IMR-90 (cell line): Measurements from ENCODE around the gene PRR5L. TPM values are rescaled to one million over a fixed set of nuclear protein-coding genes. Genes with fewer than 3 reads are reported as not detected.
"Not testable (repeated sequence)": the region's sequence is repeated elsewhere in the genome, so short reads cannot be mapped to it uniquely, and the experiment has no call there.

Source experiments
- ATAC-seq: fragments of 200-7000 bp; cut with Tn5 transposase; 2 replicates; pipeline ENCODE4 v1.9.1; 2020; ENCODE audit warnings: low read depth, mild to moderate bottlenecking, moderate library complexity
- BruUV-seq: library from RNA; stranded (reverse); fragments of 400-500 nt; replicated peaks from 2 replicates; lab custom pipeline; 2021; lab: Mats Ljungman, UMichigan
- CTCF ChIA-PET: fragments of 300-600 bp; formaldehyde crosslinking; extraction: SDS; loops from one replicate; lab custom pipeline; 2021; ENCODE audit warnings: antibody characterized with exemption; lab: Yijun Ruan, JAX
- POLR2A ChIA-PET: fragments of 300-600 bp; sonication (Branson Sonifier 250); formaldehyde crosslinking; loops from one replicate; lab custom pipeline; 2022; ENCODE audit warnings: antibody characterized with exemption; ENCODE audit not compliant: unreplicated experiment; lab: Charles Lee
- DNase-seq: peaks from one replicate; pipeline ENCODE4 v3.0.0; 2013
- H2AFZ ChIP-seq: replicated peaks from 2 replicates; pipeline ENCODE3; 2013; ENCODE audit warnings: low read length, mild to moderate bottlenecking; ENCODE audit not compliant: poor library complexity
- H2AK5ac ChIP-seq: 2 replicates; pipeline ENCODE4 v1.6.1; 2013; ENCODE audit warnings: low read depth, low read length, inconsistent platforms
- H2AK9ac ChIP-seq: replicated peaks from 2 replicates; pipeline ENCODE3; 2013; ENCODE audit warnings: mild to moderate bottlenecking, low read depth, low read length, moderate library complexity; ENCODE audit not compliant: poor library complexity
- H2BK120ac ChIP-seq: 2 replicates; pipeline ENCODE4 v1.6.1; 2013; ENCODE audit warnings: low read depth, low read length, inconsistent platforms
- H2BK15ac ChIP-seq: 3 replicates; pipeline ENCODE4 v1.6.1; 2013; ENCODE audit warnings: low read depth, low read length, inconsistent platforms
- H2BK20ac ChIP-seq: 2 replicates; pipeline ENCODE4 v1.6.1; 2013; ENCODE audit warnings: low read depth, mild to moderate bottlenecking, inconsistent platforms, low read length, moderate library complexity
- H2BK5ac ChIP-seq: 2 replicates; pipeline ENCODE4 v1.6.1; 2013; ENCODE audit warnings: mild to moderate bottlenecking, low read depth, low read length, inconsistent platforms; ENCODE audit not compliant: poor library complexity, severe bottlenecking
- H3K14ac ChIP-seq: replicated peaks from 2 replicates; pipeline ENCODE4 v1.6.1; 2013; ENCODE audit warnings: low read depth, low read length, inconsistent platforms
- H3K18ac ChIP-seq: 2 replicates; pipeline ENCODE4 v1.6.1; 2013; ENCODE audit warnings: low read depth, low read length, control low read depth
- H3K23ac ChIP-seq: 2 replicates; pipeline ENCODE4 v1.6.1; 2013; ENCODE audit warnings: low read depth, low read length, inconsistent platforms
- H3K27ac ChIP-seq: 2 replicates; pipeline ENCODE4 v1.5.1; 2013; ENCODE audit warnings: mild to moderate bottlenecking, control low read depth, low read length; ENCODE audit not compliant: insufficient read depth
- H3K27me3 ChIP-seq: 2 replicates; pipeline ENCODE4 v1.6.1; 2013; ENCODE audit warnings: low read length; ENCODE audit not compliant: control insufficient read depth, insufficient read depth
- H3K36me3 ChIP-seq: 2 replicates; pipeline ENCODE4 v1.6.1; 2013; ENCODE audit warnings: low read length, mixed read lengths; ENCODE audit not compliant: control insufficient read depth, insufficient read depth
- H3K4ac ChIP-seq: 2 replicates; pipeline ENCODE4 v1.6.1; 2013; ENCODE audit warnings: low read depth, low read length, inconsistent platforms
- H3K4me1 ChIP-seq: 2 replicates; pipeline ENCODE4 v1.6.1; 2013; ENCODE audit warnings: low read length, mixed read lengths; ENCODE audit not compliant: control insufficient read depth, insufficient read depth
- H3K4me2 ChIP-seq: 2 replicates; pipeline ENCODE4 v1.6.1; 2013; ENCODE audit warnings: low read depth, mild to moderate bottlenecking, control low read depth, low read length, moderate library complexity
- H3K4me3 ChIP-seq: 2 replicates; pipeline ENCODE4 v1.5.1; 2013; ENCODE audit warnings: low read depth, mild to moderate bottlenecking, control low read depth, low read length, moderate library complexity; ENCODE audit not compliant: insufficient read depth
- H3K56ac ChIP-seq: 2 replicates; pipeline ENCODE4 v1.6.1; 2013; ENCODE audit warnings: low read length, inconsistent platforms; ENCODE audit not compliant: insufficient read depth; ENCODE audit errors: extremely low read depth
- H3K79me1 ChIP-seq, 2 experiments: 2 replicates each; pipeline ENCODE4 v1.6.1; 2013; ENCODE audit warnings: low read length in 2 of 2, inconsistent platforms in 1 of 2, low read depth in 1 of 2
- H3K9ac ChIP-seq: 2 replicates; pipeline ENCODE4 v1.6.1; 2013; ENCODE audit warnings: low read depth, low read length, control low read depth
- H3K9me1 ChIP-seq: 2 replicates; pipeline ENCODE4 v1.6.1; 2013; ENCODE audit warnings: low read length, inconsistent platforms; ENCODE audit not compliant: insufficient read depth
- H3K9me3 ChIP-seq: 2 replicates; pipeline ENCODE4 v1.6.1; 2013; ENCODE audit warnings: low read length; ENCODE audit not compliant: control insufficient read depth, insufficient read depth
- H4K20me1 ChIP-seq: 2 replicates; pipeline ENCODE4 v1.6.1; 2013; ENCODE audit warnings: low read length, inconsistent platforms; ENCODE audit not compliant: insufficient read depth
- H4K5ac ChIP-seq: 2 replicates; pipeline ENCODE4 v1.6.1; 2013; ENCODE audit warnings: mild to moderate bottlenecking, low read depth, low read length, control low read depth
- H4K8ac ChIP-seq, 2 experiments: 2 replicates each; pipeline ENCODE4 v1.6.1; 2013; ENCODE audit warnings: low read depth in 2 of 2, low read length in 2 of 2, control low read depth in 1 of 2, inconsistent platforms in 1 of 2
- H4K91ac ChIP-seq: 2 replicates; pipeline ENCODE4 v1.6.1; 2013; ENCODE audit warnings: low read depth, low read length, inconsistent platforms; ENCODE audit not compliant: insufficient read depth
- WGBS, 2 experiments: methylation state at CpG; one replicate each; pipeline versions ENCODE4 v1.1.5 to v1.1.7; 2013; ENCODE audit warnings: missing lambda C conversion rate in 2 of 2; ENCODE audit not compliant: insufficient read length in 1 of 2; ENCODE audit errors: extremely low coverage in 2 of 2; 5-methylcytosine and 5-hydroxymethylcytosine counted together
- dilution Hi-C: fragments of 300-500 bp; cut with HindIII; formaldehyde crosslinking; loops from one replicate; pipeline ENCODE4 v1.14.3; 2018; ENCODE audit warnings: low sequenced_read_pairs; ENCODE audit not compliant: unreplicated experiment
- in situ Hi-C: fragments of 300-500 bp; cut with MboI; formaldehyde crosslinking; loops from 3 replicates; pipeline ENCODE4 v1.14.3; 2019; ENCODE audit warnings: low sequenced_read_pairs, inconsistent platforms, mixed read lengths
- intact Hi-C: fragments of 100-400 bp; cut with micrococcal nuclease; formaldehyde crosslinking; loops from 2 replicates; pipeline ENCODE4 v1.10.0; 2022
- polyA plus RNA-seq, 3 experiments: library from polyadenylated mRNA; depleted of rRNA; stranded (reverse); fragments of >200 nt; gene quantifications; 2 replicates each; pipeline ENCODE4 v1.2.3, GENCODE V29; 2012; ENCODE audit warnings: low replicate concordance in 1 of 3
- total RNA-seq: library from RNA; depleted of rRNA; stranded (reverse); fragments of >200 nt; gene quantifications from 2 replicates; pipeline ENCODE4 v1.2.3, GENCODE V29; 2012

Gene PRR5L
- total and polyA plus RNA-seq, 2 of the 4 experiments (the other 2 are of a cell fraction): 2.9 to 3.6 TPM

DNA sequence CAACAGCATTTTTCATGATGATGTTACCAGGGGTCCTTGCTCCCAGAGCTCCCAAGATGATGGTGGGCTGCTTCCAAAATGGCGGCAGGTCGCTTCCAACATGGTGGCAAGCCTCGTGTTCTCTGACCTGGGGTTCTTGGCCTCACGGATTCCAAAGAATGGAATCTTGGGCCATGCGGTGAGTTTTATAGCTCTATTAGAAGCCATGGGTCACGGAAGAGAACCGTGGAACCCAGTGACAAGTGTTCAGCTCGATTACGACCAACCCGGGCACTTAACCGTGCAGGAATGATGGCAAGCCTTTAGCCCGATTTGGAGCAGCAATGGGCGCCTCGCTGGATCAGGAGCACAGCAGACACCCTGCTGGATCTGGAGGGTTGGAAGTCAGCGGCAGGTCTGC, 28.9 kb downstream of the PRR5L start:
- dilution Hi-C loops, H4K20me1 ChIP-seq, POLR2A ChIA-PET, BruUV-seq, H3K4me2 ChIP-seq, CTCF ChIA-PET, H3K4ac ChIP-seq, H2AK5ac ChIP-seq, intact Hi-C loops, H3K23ac ChIP-seq, DNase-seq, H4K8ac ChIP-seq, H3K18ac ChIP-seq, H2AFZ ChIP-seq, H4K91ac ChIP-seq, ATAC-seq, H2BK5ac ChIP-seq, H4K5ac ChIP-seq, H3K4me1 ChIP-seq, H2AK9ac ChIP-seq, in situ Hi-C loops, H3K9ac ChIP-seq, H3K9me3 ChIP-seq, H3K56ac ChIP-seq, H3K79me1 ChIP-seq, H3K27ac ChIP-seq, H2BK120ac ChIP-seq, H2BK20ac ChIP-seq, H3K4me3 ChIP-seq, H3K14ac ChIP-seq, H3K36me3 ChIP-seq, H3K9me1 ChIP-seq, H2BK15ac ChIP-seq: not testable (repeated sequence)
- WGBS, 2 experiments: 87% methylated on average over 11 of the region's 15 CpGs; no CpG with 5 or more reads in 1 of the 2 experiments
- H3K27me3 ChIP-seq: peaks cover 17% of the 10 kb centered on the region

DNA sequence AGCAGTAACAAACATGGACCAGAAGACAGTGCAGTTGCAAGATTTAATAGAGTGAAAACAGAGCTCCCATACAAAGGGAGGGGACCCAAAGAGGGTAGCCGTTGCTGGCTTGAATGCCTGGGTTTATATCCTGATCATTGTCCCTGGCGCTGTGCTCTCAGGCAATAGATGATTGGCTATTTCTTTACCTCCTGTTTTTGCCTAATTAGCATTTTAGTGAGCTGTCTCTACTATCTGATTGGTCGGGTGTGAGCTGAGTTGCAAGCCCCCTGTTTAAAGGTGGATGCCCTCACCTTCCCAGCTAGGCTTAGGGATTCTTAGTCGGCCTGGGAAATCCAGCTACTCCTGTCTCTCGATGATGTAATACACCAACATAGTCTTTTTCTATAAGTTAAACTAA, 29.3 kb downstream of the PRR5L start:
- WGBS, 2 experiments: 70% methylated on average over 2 of the region's 5 CpGs; no CpG with 5 or more reads in 1 of the 2 experiments
- H2AFZ ChIP-seq, dilution Hi-C loops, H3K4me1 ChIP-seq, H2BK15ac ChIP-seq, H3K56ac ChIP-seq, H4K8ac ChIP-seq, H4K5ac ChIP-seq, DNase-seq, ATAC-seq, H3K27ac ChIP-seq, H3K23ac ChIP-seq, H2BK120ac ChIP-seq, H3K79me1 ChIP-seq, H4K20me1 ChIP-seq, H3K14ac ChIP-seq, H2BK5ac ChIP-seq, H2AK9ac ChIP-seq, CTCF ChIA-PET, intact Hi-C loops, H4K91ac ChIP-seq, H3K36me3 ChIP-seq, H3K18ac ChIP-seq, H3K4ac ChIP-seq, H2BK20ac ChIP-seq, H3K9me1 ChIP-seq, H2AK5ac ChIP-seq, POLR2A ChIA-PET, BruUV-seq, H3K4me3 ChIP-seq, H3K9ac ChIP-seq, H3K9me3 ChIP-seq, H3K4me2 ChIP-seq, in situ Hi-C loops: not testable (repeated sequence)
- peaks cover 17% of the 10 kb centered on the region for H3K27me3 ChIP-seq
